ENCODE results near the gene EBP. TPM values are rescaled to one million over a fixed set of nuclear protein-coding genes. Genes with fewer than 3 reads are reported as not detected.

Gene EBP
- total and polyA plus RNA-seq, 8 donors = 5.8 to 208 (median 53.1) TPM

DNA sequence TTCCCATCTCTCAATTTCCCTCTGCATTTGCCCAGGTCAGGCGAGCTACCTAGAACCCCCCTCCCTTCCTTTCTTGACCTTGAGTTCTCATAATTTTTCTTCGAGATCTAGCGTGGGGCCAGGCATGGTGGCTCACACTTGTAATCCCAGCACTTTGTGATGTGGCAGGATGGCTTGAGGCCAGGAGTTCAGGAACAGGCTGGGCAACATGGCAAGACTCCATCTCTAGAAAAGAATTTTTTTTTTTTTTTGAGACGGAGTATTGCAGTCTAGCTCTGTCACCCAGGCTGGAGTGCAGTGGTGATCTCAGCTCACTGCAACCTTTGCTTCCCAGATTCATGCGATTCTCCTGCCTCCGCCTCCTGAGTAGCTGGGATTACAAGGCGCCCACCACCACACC, 17.3 kb upstream of the EBP start:
- TF ChIP-seq POLR2AphosphoS5 (IDR thresholded peaks at IDR 0.05) (no peak), EP300 (IDR thresholded peaks at IDR 0.05) (no peak), POLR2A (IDR thresholded peaks at IDR 0.05) (no peak)
- TF ChIP-seq, protein P1, sequence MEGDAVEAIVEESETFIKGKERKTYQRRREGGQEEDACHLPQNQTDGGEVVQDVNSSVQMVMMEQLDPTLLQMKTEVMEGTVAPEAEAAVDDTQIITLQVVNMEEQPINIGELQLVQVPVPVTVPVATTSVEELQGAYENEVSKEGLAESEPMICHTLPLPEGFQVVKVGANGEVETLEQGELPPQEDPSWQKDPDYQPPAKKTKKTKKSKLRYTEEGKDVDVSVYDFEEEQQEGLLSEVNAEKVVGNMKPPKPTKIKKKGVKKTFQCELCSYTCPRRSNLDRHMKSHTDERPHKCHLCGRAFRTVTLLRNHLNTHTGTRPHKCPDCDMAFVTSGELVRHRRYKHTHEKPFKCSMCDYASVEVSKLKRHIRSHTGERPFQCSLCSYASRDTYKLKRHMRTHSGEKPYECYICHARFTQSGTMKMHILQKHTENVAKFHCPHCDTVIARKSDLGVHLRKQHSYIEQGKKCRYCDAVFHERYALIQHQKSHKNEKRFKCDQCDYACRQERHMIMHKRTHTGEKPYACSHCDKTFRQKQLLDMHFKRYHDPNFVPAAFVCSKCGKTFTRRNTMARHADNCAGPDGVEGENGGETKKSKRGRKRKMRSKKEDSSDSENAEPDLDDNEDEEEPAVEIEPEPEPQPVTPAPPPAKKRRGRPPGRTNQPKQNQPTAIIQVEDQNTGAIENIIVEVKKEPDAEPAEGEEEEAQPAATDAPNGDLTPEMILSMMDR (IDR thresholded peaks at IDR 0.05) = no peak
- no peaks in the 10 kb centered on the region for H3K36me3 ChIP-seq
- no peaks in the 10 kb centered on the region for H3K9me3 ChIP-seq
- no peak overlapping the region for H3K4me3 ChIP-seq
- no peak overlapping the region for H3K27ac ChIP-seq
- DNase-seq = no peak
- 74 to 100% (median 75%) methylated on average over 3 to 7 of the region's 7 CpGs for WGBS, 5 donors
- H3K4me1 ChIP-seq = peaks cover 0 to 5% (median under 1%) of the 10 kb centered on the region in 4 donors
- no peaks in the 10 kb centered on the region for H3K27me3 ChIP-seq
- intact Hi-C loops (cut with DNase I; ENCODE audit: low total_unique reads) = no loop called here

DNA sequence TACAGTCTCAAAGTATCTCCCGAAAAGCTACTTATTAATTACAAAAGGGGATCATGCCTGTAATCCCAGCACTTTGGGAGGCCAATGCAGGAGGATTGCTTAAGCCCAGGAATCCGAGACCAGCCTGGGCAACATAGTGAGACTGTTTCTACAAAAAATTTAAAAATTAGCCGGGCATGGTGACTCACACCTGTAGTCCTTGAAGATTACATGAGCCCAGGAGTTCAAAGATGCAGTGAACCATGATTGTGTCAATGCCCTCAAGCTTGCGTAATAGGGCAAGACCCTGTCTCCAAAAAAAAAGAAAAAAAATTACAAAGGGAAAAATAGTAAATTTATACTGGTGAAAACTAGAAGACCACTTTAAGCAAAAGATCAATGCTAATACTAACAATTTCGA, 16.1 kb upstream of the EBP start:
- Histone ChIP-seq H3K27me3 (no peaks in the 10 kb centered on the region), H3K4me1 (peaks cover 4 to 11% (median 7%) of the 10 kb centered on the region in 4 donors), H3K36me3 (no peaks in the 10 kb centered on the region), H3K4me3 (no peak overlapping the region), H3K9me3 (no peaks in the 10 kb centered on the region), H3K27ac (no peak overlapping the region)
- WGBS, 5 donors = 54 to 71% (median 64%) methylated on average over 5 of the region's 5 CpGs
- TF ChIP-seq EP300 (IDR thresholded peaks at IDR 0.05) = no peak
- no peak for TF ChIP-seq POLR2A (IDR thresholded peaks at IDR 0.05)
- TF ChIP-seq, protein P1 (IDR thresholded peaks at IDR 0.05) = no peak
- no peak for TF ChIP-seq POLR2AphosphoS5 (IDR thresholded peaks at IDR 0.05)
- intact Hi-C loops (cut with DNase I; ENCODE audit: low total_unique reads) = no loop called here
- DNase-seq = no peak

DNA sequence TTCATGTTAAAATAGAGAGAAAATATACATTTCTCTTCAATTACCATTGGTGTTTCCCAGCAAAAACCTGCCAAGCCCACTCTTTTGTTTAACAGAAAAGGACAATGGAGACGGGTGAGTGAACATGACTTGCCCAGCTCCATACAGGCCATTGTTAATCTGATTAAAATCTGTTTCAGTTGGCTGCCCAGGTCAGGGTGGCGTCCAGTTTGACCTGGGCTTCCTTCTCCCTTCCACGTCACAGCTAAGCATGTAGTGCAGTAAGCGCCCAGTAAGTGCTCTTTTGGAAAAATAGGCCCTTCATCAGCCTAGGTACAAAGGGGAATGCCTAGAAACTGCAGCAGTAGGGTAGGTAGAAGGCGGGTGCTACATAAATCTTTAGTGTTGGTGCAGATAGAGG, 14.4 kb upstream of the EBP start:
- WGBS, 5 donors = 74 to 88% (median 84%) methylated on average over 5 of the region's 5 CpGs

DNA sequence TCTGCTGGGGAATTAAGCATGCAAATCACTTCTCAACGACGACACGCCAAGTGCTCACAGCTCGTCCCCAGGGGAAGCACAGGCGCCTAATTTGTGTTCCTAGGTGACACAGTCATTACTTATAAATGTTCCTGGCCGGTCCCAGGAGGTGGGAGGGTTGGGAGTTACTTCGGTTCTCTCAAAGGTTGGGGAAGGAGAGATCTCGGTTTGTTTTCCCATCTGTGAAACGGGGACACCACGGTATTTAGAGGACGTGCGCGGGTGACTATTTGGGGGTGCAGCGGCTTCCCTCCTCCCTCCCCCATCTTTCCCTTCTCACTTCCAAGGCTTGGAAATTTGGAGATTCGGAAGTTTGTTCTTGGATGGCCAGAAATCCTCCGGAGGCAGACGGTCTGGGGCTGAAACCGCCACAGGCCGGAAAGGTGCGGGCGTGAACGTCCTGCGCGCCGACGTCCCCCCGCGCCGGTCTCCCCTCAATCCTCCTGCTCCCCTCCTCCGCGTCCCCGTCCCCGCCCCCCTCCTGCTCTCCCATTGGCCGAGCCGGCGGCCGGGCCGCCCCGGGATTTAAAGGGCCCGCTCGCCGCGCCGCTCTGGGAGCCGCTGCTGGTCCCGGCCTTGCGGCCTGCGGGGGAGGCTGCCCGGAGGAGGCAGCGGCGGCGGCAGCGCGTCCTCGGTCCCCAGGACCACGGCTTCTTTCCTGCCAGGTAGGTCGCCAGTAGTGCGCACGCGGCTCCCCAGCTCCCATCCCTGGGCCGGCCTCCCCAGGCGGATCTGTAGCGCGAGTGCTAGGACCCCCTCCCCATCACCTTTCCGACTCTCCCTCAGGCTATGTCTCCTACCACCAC, 13.0 kb upstream of the EBP start, which contains the start of gene PORCN:
PORCN (plus strand) TSS at position 593 of the 845 bp plus-strand sequence. CDS start 829 bp downstream, outside the sequence.
- H3K36me3 ChIP-seq = peaks cover 0 to 8% (median 1%) of the 10 kb centered on the region in 4 donors
- DNase-seq = peak; percentile 84 to 90
- H3K4me1 ChIP-seq = peaks cover 4 to 11% (median 7%) of the 10 kb centered on the region in 4 donors
- TF ChIP-seq POLR2A (IDR thresholded peaks at IDR 0.05) = peak in 1 of 4 donors; percentile 19
- TF ChIP-seq POLR2AphosphoS5 (IDR thresholded peaks at IDR 0.05) = peak in 2 of 3 donors; percentile 24 to 63
- no peak for TF ChIP-seq EP300 (IDR thresholded peaks at IDR 0.05)
- TF ChIP-seq, protein P1 (IDR thresholded peaks at IDR 0.05) = no peak
- no peaks in the 10 kb centered on the region for H3K27me3 ChIP-seq
- H3K9me3 ChIP-seq = no peaks in the 10 kb centered on the region
- H3K4me3 ChIP-seq = peak within 1 kb of the TSS; percentile 59 to 69 (median 64)
- H3K27ac ChIP-seq = peak within 1 kb of the TSS; percentile 77 to 84 (median 81)
- WGBS, 5 donors = 1 to 27% (median 16%) methylated on average over 12 to 55 of the region's 65 CpGs
- intact Hi-C loops (cut with DNase I; ENCODE audit: low total_unique reads) = no loop called here

More for the DNA sequence above, 14.4 kb upstream of the EBP start:
- no peak overlapping the region for H3K27ac ChIP-seq
- peaks cover 0 to 2% (median under 1%) of the 10 kb centered on the region in 4 donors for H3K36me3 ChIP-seq
- no peak for DNase-seq
- intact Hi-C loops (cut with DNase I; ENCODE audit: low total_unique reads) = no loop called here
- TF ChIP-seq EP300 (IDR thresholded peaks at IDR 0.05) (no peak), POLR2AphosphoS5 (IDR thresholded peaks at IDR 0.05) (no peak), POLR2A (IDR thresholded peaks at IDR 0.05) (no peak)
- TF ChIP-seq, protein P1 (IDR thresholded peaks at IDR 0.05) = no peak
- H3K4me3 ChIP-seq = no peak overlapping the region
- H3K9me3 ChIP-seq = no peaks in the 10 kb centered on the region
- peaks cover 4 to 11% (median 7%) of the 10 kb centered on the region in 4 donors for H3K4me1 ChIP-seq
- H3K27me3 ChIP-seq = no peaks in the 10 kb centered on the region

All from stomach (tissue), 9 donors.